HepG2 (cell line): ENCODE data around the gene INTS7. TPM values are rescaled to one million over a fixed set of nuclear protein-coding genes. Genes with fewer than 3 reads are reported as not detected.

ENCODE experiments used
- ARHGAP35 ChIP-seq: sonication (generic); formaldehyde crosslinking; IDR thresholded peaks from 2 replicates; pipeline ENCODE4 v1.9.0; 2022; ENCODE audit warnings: mild to moderate bottlenecking, inconsistent platforms, moderate library complexity, missing genetic modification reagents, borderline replicate concordance
- ATF2 ChIP-seq: sonication (generic); formaldehyde crosslinking; IDR thresholded peaks from 2 replicates; pipeline ENCODE4 v1.4.0; 2020; ENCODE audit warnings: missing genetic modification reagents
- ATF7 ChIP-seq, 2 experiments: fragments of 450-650 bp in 1 of 2; sonication (generic) in 1 of 2; formaldehyde crosslinking in 1 of 2; IDR thresholded peaks; 2 replicates each; pipeline versions ENCODE4 v1.4.0 to v1.6.1; 2016 to 2020; ENCODE audit warnings: antibody characterized with exemption in 1 of 2, mild to moderate bottlenecking in 1 of 2, missing genetic modification reagents in 1 of 2
- DR1 ChIP-seq: sonication (generic); formaldehyde crosslinking; IDR thresholded peaks from 2 replicates; pipeline ENCODE4 v1.8.0; 2021; ENCODE audit warnings: mild to moderate bottlenecking, missing genetic modification reagents, inconsistent platforms
- FOXO4 ChIP-seq: sonication (generic); formaldehyde crosslinking; conservative IDR thresholded peaks from 2 replicates; pipeline ENCODE4 v1.8.1; 2023; ENCODE audit warnings: missing genetic modification reagents
- HDAC1 ChIP-seq: sonication (generic); formaldehyde crosslinking; IDR thresholded peaks from 2 replicates; pipeline ENCODE4 v1.5.1; 2020; ENCODE audit warnings: mild to moderate bottlenecking, missing genetic modification reagents
- HMG20B ChIP-seq: conservative IDR thresholded peaks from 2 replicates; pipeline ENCODE4 v1.6.1; 2016; ENCODE audit warnings: missing genetic modification reagents, missing compliant biosample characterization
- MED1 ChIP-seq: sonication (generic); formaldehyde crosslinking; IDR thresholded peaks from 2 replicates; pipeline ENCODE4 v1.4.0; 2020; ENCODE audit warnings: missing genetic modification reagents
- POGZ ChIP-seq: sonication (generic); formaldehyde crosslinking; IDR thresholded peaks from 2 replicates; pipeline ENCODE4 v1.4.0; 2020; ENCODE audit warnings: mild to moderate bottlenecking, missing genetic modification reagents
- RAD21 ChIP-seq: fragments of 450-650 bp; formaldehyde crosslinking; IDR thresholded peaks from 2 replicates; pipeline ENCODE4 v1.5.0; 2020; ENCODE audit warnings: mild to moderate bottlenecking
- ZNF235 ChIP-seq: sonication (generic); formaldehyde crosslinking; IDR thresholded peaks from 2 replicates; pipeline ENCODE4 v1.8.1; 2023; ENCODE audit warnings: mild to moderate bottlenecking, missing genetic modification reagents, borderline replicate concordance
- ZNF331 ChIP-seq: sonication (generic); formaldehyde crosslinking; IDR thresholded peaks from 2 replicates; pipeline ENCODE4 v1.4.0; 2020; ENCODE audit warnings: missing genetic modification reagents
- ZNF430 ChIP-seq: sonication (generic); formaldehyde crosslinking; IDR thresholded peaks from 2 replicates; pipeline ENCODE4 v1.9.0; 2021; ENCODE audit warnings: mild to moderate bottlenecking, missing genetic modification reagents
- ZNF484 ChIP-seq: sonication (generic); formaldehyde crosslinking; IDR thresholded peaks from 2 replicates; pipeline ENCODE4 v1.5.1; 2020; ENCODE audit warnings: mild to moderate bottlenecking, low read depth, missing genetic modification reagents, borderline replicate concordance
- ZNF652 ChIP-seq: IDR thresholded peaks from 2 replicates; pipeline ENCODE4 v1.6.1; 2016; ENCODE audit warnings: low read depth, borderline replicate concordance
- ZNF772 ChIP-seq: sonication (generic); formaldehyde crosslinking; IDR thresholded peaks from 2 replicates; pipeline ENCODE4 v1.5.0; 2020; ENCODE audit warnings: mild to moderate bottlenecking, missing genetic modification reagents
- polyA plus RNA-seq, 8 experiments: library from polyadenylated mRNA; depleted of rRNA in 3 of 8; stranded (reverse) in 7 of 8; unstranded in 1 of 8; fragments of >200 nt; fragmentation: Illumina TruSeq in 4 of 8; extraction: Trizol in 4 of 8; gene quantifications; 2 replicates each; pipeline versions ENCODE4 v1.2.1 to v1.2.3, GENCODE V29; 2011 to 2016; ENCODE audit warnings: low read depth in 4 of 8, missing spikeins in 1 of 8, mixed read lengths in 1 of 8; ENCODE audit not compliant: insufficient read depth in 1 of 8
- total RNA-seq, 5 experiments: library from RNA; depleted of rRNA; stranded (reverse); fragments of >200 nt; fragmentation: Illumina TruSeq; extraction: Trizol; gene quantifications; 2 replicates each; pipeline ENCODE4 v1.2.3, GENCODE V29; 2016; ENCODE audit warnings: low read depth in 1 of 5
- TF ChIP-seq, protein P1 (sequence below): sonication (generic); formaldehyde crosslinking; IDR thresholded peaks from 2 replicates; pipeline ENCODE4 v1.8.0; 2022; ENCODE audit warnings: mild to moderate bottlenecking, missing genetic modification reagents; ENCODE audit not compliant: insufficient replicate concordance
- TF ChIP-seq, protein P2 (sequence below): sonication (generic); formaldehyde crosslinking; IDR thresholded peaks from 2 replicates; pipeline ENCODE4 v1.5.0; 2020; ENCODE audit warnings: missing genetic modification reagents
- TF ChIP-seq, protein P3 (sequence below): sonication (generic); formaldehyde crosslinking; IDR thresholded peaks from 2 replicates; pipeline ENCODE4 v1.4.0; 2020; ENCODE audit warnings: missing genetic modification reagents
- TF ChIP-seq, protein P4 (sequence below): sonication (generic); formaldehyde crosslinking; IDR thresholded peaks from 2 replicates; pipeline ENCODE4 v1.5.1; 2020; ENCODE audit warnings: missing genetic modification reagents, mild to moderate bottlenecking, borderline replicate concordance

The INTS7 gene
- total and polyA plus RNA-seq, 2 of the 13 experiments (the other 11 are each of a cell fraction or from before 2014, with no cell fraction given) = 18.3 to 22.4 TPM

DNA sequence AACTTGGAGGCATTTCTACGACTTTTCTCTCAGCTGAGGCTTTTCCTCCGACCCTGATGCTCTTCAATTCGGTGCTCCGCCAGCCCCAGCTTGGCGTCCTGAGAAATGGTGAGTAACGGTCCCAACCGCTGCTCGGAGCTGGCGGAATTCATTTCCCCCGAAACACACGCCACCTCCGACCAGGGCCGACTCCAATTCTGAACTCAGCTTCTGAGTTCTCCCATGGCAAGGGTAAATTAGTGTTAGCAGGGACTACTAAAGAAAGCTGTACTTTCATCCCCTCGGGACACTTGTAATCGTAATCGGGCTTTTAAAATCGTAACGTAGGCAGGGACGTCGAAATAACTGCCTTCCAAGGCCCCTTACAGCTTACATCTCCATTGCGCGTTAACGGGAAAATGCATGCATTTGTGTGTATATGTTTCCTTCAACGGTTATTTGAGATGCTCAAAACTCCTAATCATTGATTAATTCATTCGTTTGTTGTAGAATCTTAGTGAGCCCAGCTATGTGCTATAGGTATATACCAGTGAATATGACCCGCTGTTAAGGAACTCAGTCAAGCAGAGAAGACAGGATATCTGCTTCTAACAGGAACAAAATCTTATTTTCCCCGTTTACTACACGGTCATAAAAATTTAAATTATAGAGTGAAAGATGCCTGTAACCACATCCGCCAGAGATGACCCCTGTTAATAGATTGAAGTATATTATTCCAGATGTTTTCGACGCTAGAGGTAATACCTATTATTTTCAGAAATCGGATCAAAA lies 663 bp upstream of the INTS7 start (continued):
- TF ChIP-seq, protein P1, sequence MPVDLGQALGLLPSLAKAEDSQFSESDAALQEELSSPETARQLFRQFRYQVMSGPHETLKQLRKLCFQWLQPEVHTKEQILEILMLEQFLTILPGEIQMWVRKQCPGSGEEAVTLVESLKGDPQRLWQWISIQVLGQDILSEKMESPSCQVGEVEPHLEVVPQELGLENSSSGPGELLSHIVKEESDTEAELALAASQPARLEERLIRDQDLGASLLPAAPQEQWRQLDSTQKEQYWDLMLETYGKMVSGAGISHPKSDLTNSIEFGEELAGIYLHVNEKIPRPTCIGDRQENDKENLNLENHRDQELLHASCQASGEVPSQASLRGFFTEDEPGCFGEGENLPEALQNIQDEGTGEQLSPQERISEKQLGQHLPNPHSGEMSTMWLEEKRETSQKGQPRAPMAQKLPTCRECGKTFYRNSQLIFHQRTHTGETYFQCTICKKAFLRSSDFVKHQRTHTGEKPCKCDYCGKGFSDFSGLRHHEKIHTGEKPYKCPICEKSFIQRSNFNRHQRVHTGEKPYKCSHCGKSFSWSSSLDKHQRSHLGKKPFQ (CRISPR knock-in tag) = no peak
- TF ChIP-seq HDAC1 (CRISPR knock-in tag) (peak; percentile 13), ZNF652 (CRISPR knock-in tag) (no peak), ZNF331 (CRISPR knock-in tag) (no peak), ZNF772 (no peak), FOXO4 (no peak), ATF7 (IDR thresholded peaks at IDR 0.05) (no peak), ATF7 (CRISPR knock-in tag; IDR thresholded peaks at IDR 0.05) (no peak), ZNF235 (CRISPR knock-in tag) (0 out of 2 replicates have a peak, but pooled peaks have one; percentile 60), MED1 (no peak), HMG20B (no peak), RAD21 (CRISPR knock-in tag) (0 out of 2 replicates have a peak, but pooled peaks have one; percentile 12), DR1 (CRISPR knock-in tag) (no peak), ATF2 (no peak), ZNF484 (no peak), ZNF430 (no peak), ARHGAP35 (CRISPR knock-in tag) (no peak), POGZ (CRISPR knock-in tag) (no peak)
- TF ChIP-seq, protein P2, sequence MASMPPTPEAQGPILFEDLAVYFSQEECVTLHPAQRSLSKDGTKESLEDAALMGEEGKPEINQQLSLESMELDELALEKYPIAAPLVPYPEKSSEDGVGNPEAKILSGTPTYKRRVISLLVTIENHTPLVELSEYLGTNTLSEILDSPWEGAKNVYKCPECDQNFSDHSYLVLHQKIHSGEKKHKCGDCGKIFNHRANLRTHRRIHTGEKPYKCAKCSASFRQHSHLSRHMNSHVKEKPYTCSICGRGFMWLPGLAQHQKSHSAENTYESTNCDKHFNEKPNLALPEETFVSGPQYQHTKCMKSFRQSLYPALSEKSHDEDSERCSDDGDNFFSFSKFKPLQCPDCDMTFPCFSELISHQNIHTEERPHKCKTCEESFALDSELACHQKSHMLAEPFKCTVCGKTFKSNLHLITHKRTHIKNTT (CRISPR knock-in tag) = no peak
- TF ChIP-seq, protein P3, sequence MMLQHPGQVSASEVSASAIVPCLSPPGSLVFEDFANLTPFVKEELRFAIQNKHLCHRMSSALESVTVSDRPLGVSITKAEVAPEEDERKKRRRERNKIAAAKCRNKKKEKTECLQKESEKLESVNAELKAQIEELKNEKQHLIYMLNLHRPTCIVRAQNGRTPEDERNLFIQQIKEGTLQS (CRISPR knock-in tag) = no peak
- TF ChIP-seq, protein P4, sequence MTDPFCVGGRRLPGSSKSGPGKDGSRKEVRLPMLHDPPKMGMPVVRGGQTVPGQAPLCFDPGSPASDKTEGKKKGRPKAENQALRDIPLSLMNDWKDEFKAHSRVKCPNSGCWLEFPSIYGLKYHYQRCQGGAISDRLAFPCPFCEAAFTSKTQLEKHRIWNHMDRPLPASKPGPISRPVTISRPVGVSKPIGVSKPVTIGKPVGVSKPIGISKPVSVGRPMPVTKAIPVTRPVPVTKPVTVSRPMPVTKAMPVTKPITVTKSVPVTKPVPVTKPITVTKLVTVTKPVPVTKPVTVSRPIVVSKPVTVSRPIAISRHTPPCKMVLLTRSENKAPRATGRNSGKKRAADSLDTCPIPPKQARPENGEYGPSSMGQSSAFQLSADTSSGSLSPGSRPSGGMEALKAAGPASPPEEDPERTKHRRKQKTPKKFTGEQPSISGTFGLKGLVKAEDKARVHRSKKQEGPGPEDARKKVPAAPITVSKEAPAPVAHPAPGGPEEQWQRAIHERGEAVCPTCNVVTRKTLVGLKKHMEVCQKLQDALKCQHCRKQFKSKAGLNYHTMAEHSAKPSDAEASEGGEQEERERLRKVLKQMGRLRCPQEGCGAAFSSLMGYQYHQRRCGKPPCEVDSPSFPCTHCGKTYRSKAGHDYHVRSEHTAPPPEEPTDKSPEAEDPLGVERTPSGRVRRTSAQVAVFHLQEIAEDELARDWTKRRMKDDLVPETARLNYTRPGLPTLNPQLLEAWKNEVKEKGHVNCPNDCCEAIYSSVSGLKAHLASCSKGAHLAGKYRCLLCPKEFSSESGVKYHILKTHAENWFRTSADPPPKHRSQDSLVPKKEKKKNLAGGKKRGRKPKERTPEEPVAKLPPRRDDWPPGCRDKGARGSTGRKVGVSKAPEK = no peak
